Body of pancreas (tissue), 4 donors: ENCODE results near the gene PTPRN2.

Experiments
- CTCF ChIP-seq, 7 experiments: fragments of 450-650 bp in 4 of 7; fragments of 200-600 bp in 3 of 7; sonication (generic) in 3 of 7; IDR thresholded peaks; one replicate each; pipeline ENCODE4 v1.5.1; 2016 to 2019; ENCODE audit warnings: antibody characterized with exemption in 7 of 7
- POLR2A ChIP-seq, 3 donors: fragments of 450-650 bp; IDR thresholded peaks; one replicate each; pipeline ENCODE4 v1.6.1; 2016; ENCODE audit warnings: antibody characterized with exemption in 3 of 3, mild to moderate bottlenecking in 2 of 3

- TF ChIP-seq CTCF (IDR thresholded peaks at IDR 0.05) (no peak), POLR2A (IDR thresholded peaks at IDR 0.05) (no peak)
Measured at GRCh38 chr7:157757211-157757610, 830.4 kb downstream of the PTPRN2 start.
